ENCODE data around the gene DALRD3. TPM values are rescaled to one million over a fixed set of nuclear protein-coding genes. Genes with fewer than 3 reads are reported as not detected.

DALRD3 gene
- 41.2 and 61.9 TPM in 2 replicates for total RNA-seq

DNA sequence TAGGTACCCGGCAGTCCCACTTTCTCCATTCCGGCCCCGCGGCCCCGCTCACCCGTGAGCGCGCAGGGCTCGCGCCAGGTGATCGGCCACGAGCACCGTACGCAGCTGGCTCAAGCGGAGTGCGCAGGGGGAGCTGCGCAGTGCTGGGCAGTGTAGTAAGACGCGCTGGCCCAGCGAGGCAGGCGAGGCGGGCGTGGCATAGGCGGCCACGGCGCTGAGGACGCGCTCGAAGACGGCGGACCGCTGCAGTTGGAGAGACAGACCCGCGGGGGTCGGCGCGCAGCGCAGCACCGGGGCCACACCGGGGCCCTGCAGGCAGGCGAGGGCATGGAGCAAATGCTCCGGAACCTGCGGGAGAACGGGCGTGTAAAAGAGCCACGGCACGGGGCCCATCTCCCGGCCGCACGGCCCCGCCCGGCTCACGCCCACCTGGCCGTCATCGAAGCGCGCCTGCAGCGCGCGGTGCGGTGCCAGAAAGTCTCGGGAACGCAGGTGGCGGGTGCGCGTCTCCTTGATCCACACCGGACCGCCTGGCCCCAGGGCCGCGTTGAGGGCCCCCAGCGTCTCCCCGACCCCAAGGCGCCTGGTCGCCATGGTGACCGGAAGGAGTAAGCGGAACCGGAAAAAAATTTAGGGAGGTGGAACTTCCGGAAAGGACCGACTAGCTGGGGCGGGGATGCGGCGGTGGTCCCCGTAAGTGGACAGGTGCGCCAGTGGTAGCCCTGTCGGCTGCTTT lies at the start of gene DALRD3:
Gene DALRD3 (minus strand): TSS at position 610 of the 736 bp plus-strand sequence. CDS start 16 bp downstream, at position 594.

DNA sequence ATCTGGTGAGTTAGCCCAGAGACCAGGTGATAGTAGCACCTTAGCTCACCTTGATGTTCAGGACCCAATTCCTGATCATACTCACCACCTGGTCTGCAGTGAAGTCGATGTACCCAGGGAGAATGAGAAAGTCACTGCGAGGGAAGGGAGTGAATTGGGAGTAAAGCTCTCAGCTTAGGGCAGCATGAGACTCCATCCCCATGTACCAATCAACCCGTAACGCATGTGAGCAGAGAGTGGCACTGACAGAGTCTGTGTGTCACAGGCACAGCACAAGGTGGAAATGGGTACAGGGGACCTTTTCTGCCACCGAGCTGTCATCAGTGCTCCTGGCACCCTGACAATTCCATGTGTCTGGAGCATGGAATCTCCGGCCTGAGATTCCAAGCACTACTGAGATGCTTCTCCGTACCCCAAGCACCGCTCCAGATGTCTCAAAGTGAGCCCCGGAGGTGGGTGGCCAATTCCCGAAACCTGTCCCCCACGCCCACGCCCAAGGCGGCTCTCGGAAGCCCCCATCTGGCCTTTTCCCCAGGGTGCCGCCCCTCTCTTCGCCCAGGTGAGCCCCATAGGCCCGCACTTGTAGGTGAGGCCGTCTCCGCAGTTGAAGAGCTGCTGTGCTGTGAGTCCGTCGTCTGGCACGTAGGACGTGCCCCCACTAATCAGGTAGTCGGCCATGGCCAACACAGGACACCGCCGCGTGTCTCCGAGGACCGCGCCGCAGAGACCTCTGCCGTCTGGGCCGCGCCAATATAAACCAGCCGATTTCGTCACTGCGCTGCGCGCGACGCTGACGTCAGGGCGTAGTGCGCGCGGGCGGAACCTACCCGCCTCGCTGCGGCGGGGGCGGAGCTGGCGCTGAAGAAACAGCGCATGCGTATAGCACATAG lies 10.5 kb upstream of the DALRD3 start, which contains the start of gene IMPDH2:
Gene IMPDH2 (minus strand): TSS at position 726 of the 890 bp plus-strand sequence. CDS start 48 bp downstream, at position 678.

DNA sequence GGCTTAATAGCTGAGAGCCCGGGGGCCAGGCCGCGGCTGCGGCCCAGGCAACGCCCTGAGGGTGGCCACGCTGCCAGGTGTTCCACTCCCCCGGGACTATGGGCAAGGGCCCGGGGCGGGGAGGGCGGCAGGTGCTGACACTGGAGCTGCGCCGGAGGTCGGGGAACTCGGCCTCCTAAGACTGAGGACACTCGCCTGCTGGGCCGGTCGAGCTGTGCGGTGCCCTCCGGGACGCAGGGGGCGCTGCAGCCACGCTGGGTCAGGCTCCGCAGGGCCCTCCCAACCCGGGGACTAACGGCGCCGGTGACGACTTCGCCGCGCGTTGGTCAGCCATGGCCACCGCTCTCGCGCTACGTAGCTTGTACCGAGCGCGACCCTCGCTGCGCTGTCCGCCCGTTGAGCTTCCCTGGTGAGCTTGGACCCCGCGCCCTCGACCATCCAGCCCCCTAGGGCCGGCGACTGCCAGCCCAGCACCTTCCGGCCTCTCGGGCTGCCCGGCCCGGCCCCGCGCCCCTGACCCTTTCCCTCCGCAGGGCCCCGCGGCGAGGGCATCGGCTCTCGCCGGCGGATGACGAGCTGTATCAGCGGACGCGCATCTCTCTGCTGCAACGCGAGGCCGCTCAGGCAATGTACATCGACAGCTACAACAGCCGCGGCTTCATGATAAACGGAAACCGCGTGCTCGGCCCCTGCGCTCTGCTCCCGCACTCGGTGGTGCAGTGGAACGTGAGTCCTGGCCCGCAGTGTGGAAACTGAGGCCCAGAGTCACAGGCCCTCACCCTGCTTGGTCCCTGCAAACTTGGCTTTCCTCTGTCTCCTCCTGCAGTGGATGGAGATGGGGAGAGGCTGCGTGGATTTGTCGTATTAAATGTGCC lies 3.7 kb upstream of the DALRD3 start, which contains the start of gene NDUFAF3:
Gene NDUFAF3 (plus strand): TSS at position 309 of the 875 bp plus-strand sequence. CDS start 24 bp downstream, at position 333.

GRCh38 chr3:49007068-49007770 lies 11.2 kb downstream of the DALRD3 start, which contains the start of gene WDR6:
TSS of gene WDR6 (plus strand) at chr3:49007391. CDS start at chr3:49007432, 41 bp downstream.

GRCh38 chr3:48989796-48990635 lies 28.4 kb downstream of the DALRD3 start, which contains the start of gene P4HTM:
TSS of gene P4HTM (plus strand) at chr3:48990241. CDS start at chr3:48990257, 16 bp downstream.

Other genes with a start within 250 kb of the DALRD3 start
- gene PRKAR2A, start 170.7 kb downstream of the DALRD3 start, total RNA-seq = 16.3 and 27.3 TPM in 2 replicates
- 9.0 and 16.6 TPM in 2 replicates for gene SLC25A20, start 119.7 kb downstream of the DALRD3 start, total RNA-seq
- 48.7 and 60.4 TPM in 2 replicates for gene ARIH2, start 99.7 kb downstream of the DALRD3 start, total RNA-seq
- 26.0 and 31.7 TPM in 2 replicates for gene P4HTM, start 28.3 kb downstream of the DALRD3 start, total RNA-seq
- gene WDR6, start 11.2 kb downstream of the DALRD3 start, total RNA-seq = 46.0 and 56.7 TPM in 2 replicates
- 137 and 176 TPM in 2 replicates for gene NDUFAF3, start 3.5 kb upstream of the DALRD3 start, total RNA-seq
- 237 and 483 TPM in 2 replicates for gene IMPDH2, start 10.8 kb upstream of the DALRD3 start, total RNA-seq
- 54.1 and 73.8 TPM in 2 replicates for gene QRICH1, start 75.5 kb upstream of the DALRD3 start, total RNA-seq
- 258 and 390 TPM in 2 replicates for gene QARS1, start 86.2 kb upstream of the DALRD3 start, total RNA-seq
- gene USP19, start 102.2 kb upstream of the DALRD3 start, total RNA-seq = 33.5 and 46.2 TPM in 2 replicates
- gene LAMB2, start 114.5 kb upstream of the DALRD3 start, total RNA-seq = 310 and 441 TPM in 2 replicates
- gene CCDC71, start 147.8 kb upstream of the DALRD3 start, total RNA-seq = 25.8 and 35.9 TPM in 2 replicates
- gene KLHDC8B, start 153.0 kb upstream of the DALRD3 start, total RNA-seq = 23.7 and 45.9 TPM in 2 replicates